ENCODE results near the gene COL5A1.

COL5A1 gene

GRCh38 chr9:134870301-134870694, 228.7 kb downstream of the COL5A1 start:
- Mint-ChIP-seq H3K36me3 (ENCODE audit: low read depth) (no peaks in the 10 kb centered on the region), H3K27me3 (ENCODE audit: low read depth) (no peaks in the 10 kb centered on the region), H3K4me3 (no peak overlapping the region), H3K27ac (no peak overlapping the region), H3K4me1 (ENCODE audit: low read depth) (no peaks in the 10 kb centered on the region), H3K9me3 (no peaks in the 10 kb centered on the region)

- H3K27me3 Mint-ChIP-seq (ENCODE audit: low read depth) = no peaks in the 10 kb centered on the region
- no peak overlapping the region for H3K4me3 Mint-ChIP-seq
- no peak overlapping the region for H3K27ac Mint-ChIP-seq
- no peaks in the 10 kb centered on the region for H3K9me3 Mint-ChIP-seq
- no peaks in the 10 kb centered on the region for H3K36me3 Mint-ChIP-seq (ENCODE audit: low read depth)
- no peaks in the 10 kb centered on the region for H3K4me1 Mint-ChIP-seq (ENCODE audit: low read depth)
Observed at GRCh38 chr9:134870746-134871662, 229.4 kb downstream of the COL5A1 start.

DNA sequence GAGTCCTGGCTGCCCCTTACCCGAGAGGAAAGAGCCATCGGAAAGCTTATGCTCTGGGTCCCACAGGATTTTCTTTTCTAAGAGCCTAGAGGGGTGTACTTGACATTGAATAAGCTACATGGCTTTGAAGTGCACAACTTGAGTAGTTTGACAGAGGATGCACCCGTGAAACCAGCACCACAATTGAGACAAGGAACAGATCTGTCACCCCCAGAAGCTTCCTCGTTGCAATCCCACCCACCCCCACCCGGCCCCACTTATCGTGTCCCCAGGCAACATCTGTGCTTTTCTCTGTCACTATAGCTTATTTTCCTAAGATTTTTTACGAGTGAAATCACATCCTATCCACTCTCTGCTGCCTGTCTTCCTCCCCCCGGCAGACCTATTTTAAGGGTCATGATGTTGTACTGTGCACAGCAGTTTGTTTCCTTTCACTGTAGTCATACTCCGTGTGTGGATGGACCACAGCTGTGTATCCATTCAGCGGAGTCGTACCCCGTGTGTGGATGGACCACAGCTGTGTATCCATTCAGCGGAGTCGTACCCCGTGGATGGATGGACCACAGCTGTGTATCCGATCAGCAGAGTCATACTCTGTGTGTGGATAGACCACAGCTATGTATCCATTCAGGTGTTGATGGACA, 230.2 kb downstream of the COL5A1 start:
- no peaks in the 10 kb centered on the region for H3K36me3 Mint-ChIP-seq (ENCODE audit: low read depth)
- H3K27ac Mint-ChIP-seq = no peak overlapping the region
- H3K9me3 Mint-ChIP-seq = no peaks in the 10 kb centered on the region
- H3K4me3 Mint-ChIP-seq = no peak overlapping the region
- H3K27me3 Mint-ChIP-seq (ENCODE audit: low read depth) = no peaks in the 10 kb centered on the region
- no peaks in the 10 kb centered on the region for H3K4me1 Mint-ChIP-seq (ENCODE audit: low read depth)

DNA sequence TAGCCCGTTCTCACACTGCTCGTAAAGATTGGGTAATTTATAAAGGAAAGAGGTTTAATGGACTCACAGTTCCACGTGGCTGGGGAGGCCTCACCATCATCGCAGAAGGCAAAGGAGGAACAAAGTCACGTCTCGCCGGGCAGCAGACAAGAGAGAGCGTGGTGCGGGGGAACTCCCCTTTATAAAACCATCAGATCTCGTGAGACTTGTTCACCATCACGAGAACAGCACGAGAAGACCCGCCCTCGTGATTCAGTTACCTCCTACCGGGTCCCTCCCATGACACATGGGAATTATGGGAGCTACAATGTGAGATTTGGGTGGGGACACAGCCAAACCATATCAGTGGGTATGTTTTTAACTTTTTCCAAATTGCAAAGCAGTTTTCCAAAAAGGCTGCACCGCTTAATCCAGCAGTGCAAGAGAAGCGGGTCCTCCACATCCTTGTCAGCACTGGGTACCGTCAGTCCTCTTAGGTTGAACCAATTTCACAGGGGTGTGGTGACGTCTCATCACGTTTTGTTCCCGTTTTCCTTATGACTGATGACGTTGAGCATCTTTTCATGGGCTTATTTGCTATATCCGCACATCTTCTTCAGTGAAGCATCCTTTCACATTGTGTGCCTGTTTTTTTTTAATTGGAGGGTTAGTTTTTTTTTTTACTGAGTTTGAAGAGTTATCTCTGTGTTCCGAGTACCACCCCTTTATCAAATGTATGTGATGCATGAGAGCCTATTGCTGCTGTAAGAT, 231.1 kb downstream of the COL5A1 start:
- Mint-ChIP-seq H3K4me3 (no peak overlapping the region), H3K27me3 (ENCODE audit: low read depth) (no peaks in the 10 kb centered on the region), H3K9me3 (no peaks in the 10 kb centered on the region), H3K4me1 (ENCODE audit: low read depth) (no peaks in the 10 kb centered on the region), H3K36me3 (ENCODE audit: low read depth) (no peaks in the 10 kb centered on the region), H3K27ac (no peak overlapping the region)

DNA sequence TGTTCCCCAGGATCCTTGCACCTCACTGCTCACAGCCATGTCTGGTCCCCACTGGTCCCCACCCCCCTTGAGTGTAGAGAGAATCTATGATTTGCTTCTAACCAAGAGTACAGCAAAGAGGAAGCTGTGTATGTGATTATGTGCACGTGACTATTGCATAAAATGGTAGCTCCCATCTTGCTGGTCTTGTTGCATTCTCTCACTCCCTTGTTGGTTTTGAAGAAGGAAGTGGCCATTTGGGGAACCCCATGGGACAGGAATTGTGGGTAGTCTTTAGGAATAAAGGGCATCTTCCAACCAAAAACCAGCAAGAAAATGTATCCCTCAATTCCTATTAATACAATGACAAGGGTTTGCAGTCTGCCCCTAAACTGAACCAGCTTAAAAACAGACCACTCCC, 233.8 kb downstream of the COL5A1 start:
- H3K27ac Mint-ChIP-seq = no peak overlapping the region
- H3K36me3 Mint-ChIP-seq (ENCODE audit: low read depth) = no peaks in the 10 kb centered on the region
- H3K27me3 Mint-ChIP-seq (ENCODE audit: low read depth) = no peaks in the 10 kb centered on the region
- H3K4me1 Mint-ChIP-seq (ENCODE audit: low read depth) = no peaks in the 10 kb centered on the region
- no peak overlapping the region for H3K4me3 Mint-ChIP-seq
- no peaks in the 10 kb centered on the region for H3K9me3 Mint-ChIP-seq

DNA sequence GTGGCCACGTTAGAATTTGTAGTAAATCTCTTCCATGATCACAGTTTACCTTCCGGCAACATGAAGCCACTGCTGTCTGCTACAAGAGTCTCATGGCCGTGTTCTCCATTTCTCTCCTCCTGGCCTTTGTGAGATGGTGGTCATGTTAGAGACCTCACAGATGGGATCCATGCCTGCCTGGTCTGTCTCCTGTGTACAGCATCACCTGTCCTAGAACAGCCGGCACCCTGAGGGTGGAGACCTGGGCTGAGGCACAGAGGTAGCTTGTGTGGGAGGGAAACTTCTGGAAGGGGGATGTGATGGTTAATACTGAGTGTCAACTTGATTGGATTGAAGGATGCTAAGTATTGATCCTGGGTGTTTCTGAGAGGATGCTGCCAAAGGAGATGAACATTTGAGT, 235.9 kb downstream of the COL5A1 start:
- no peaks in the 10 kb centered on the region for H3K27me3 Mint-ChIP-seq (ENCODE audit: low read depth)
- no peaks in the 10 kb centered on the region for H3K4me1 Mint-ChIP-seq (ENCODE audit: low read depth)
- no peaks in the 10 kb centered on the region for H3K36me3 Mint-ChIP-seq (ENCODE audit: low read depth)
- no peak overlapping the region for H3K4me3 Mint-ChIP-seq
- H3K27ac Mint-ChIP-seq = no peak overlapping the region
- no peaks in the 10 kb centered on the region for H3K9me3 Mint-ChIP-seq

- Mint-ChIP-seq H3K27me3 (ENCODE audit: low read depth) (no peaks in the 10 kb centered on the region), H3K4me3 (no peak overlapping the region), H3K36me3 (ENCODE audit: low read depth) (no peaks in the 10 kb centered on the region), H3K4me1 (ENCODE audit: low read depth) (no peaks in the 10 kb centered on the region), H3K27ac (no peak overlapping the region), H3K9me3 (no peaks in the 10 kb centered on the region)
Observed at GRCh38 chr9:134879664-134880483, 238.3 kb downstream of the COL5A1 start.

DNA sequence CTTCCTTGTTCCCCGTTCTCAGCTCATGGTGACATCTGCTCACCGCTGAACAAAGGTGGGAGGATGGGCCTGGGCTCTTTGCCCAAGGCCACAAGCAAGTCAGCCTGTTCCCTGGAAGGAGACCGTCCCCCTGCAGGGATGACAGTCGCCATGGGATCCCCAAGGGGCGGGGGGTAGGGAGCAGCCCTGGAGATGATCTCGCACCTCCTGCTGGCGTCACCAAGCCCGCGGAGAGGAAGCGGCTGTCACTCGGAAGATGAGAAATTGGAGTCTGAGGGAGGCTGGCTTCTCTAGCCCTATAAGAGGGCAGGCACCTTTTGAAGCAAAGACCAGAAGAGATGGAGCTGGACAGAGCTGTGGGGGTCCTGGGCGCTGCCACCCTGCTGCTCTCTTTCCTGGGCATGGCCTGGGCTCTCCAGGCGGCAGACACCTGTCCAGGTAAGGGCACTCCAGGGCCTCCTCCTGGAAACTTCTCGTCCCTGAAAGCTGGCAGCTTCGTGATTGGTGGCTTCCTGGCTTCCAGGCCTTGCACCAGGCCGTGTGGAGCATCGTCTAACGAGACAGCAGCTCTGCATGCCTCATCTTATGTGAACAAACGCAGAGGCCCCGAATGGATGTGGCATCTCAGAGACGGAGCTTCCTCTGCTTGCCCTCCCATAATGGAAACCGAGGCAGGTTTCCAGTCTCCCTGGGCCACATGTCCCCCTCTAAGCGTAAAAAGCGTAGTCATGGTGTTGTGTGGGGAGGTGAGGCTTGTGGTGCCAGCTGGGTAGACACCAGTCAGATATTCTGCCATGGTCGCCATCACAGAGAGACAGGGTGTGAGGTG, 239.1 kb downstream of the COL5A1 start, which contains the start of gene FCN2:
Gene FCN2 (plus strand): TSS at position 327 of the 829 bp plus-strand sequence. CDS start 12 bp downstream, at position 339.
- Mint-ChIP-seq H3K9me3 (no peaks in the 10 kb centered on the region), H3K27ac (no peak within 1 kb of the TSS), H3K4me3 (no peak within 1 kb of the TSS), H3K4me1 (ENCODE audit: low read depth) (no peaks in the 10 kb centered on the region), H3K27me3 (ENCODE audit: low read depth) (no peaks in the 10 kb centered on the region), H3K36me3 (ENCODE audit: low read depth) (no peaks in the 10 kb centered on the region)

DNA sequence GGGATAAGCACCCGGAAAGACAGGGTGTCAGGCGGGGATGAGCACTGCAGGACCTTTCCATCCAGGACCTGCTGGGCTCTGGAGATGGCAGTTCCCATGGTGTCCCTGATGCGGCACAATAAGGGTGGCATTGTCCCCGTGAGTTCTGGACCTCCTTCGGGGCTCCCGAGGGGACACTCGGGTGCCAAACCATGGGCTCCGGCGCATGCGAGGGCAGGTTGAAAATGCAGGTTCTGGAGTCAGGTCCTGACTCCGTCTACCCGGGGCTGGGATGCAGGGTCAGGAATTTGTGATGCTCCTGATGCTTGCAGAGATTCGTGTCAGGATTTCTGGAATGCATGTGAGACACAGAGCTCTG, 239.7 kb downstream of the COL5A1 start:
- no peaks in the 10 kb centered on the region for H3K4me1 Mint-ChIP-seq (ENCODE audit: low read depth)
- no peak overlapping the region for H3K4me3 Mint-ChIP-seq
- H3K36me3 Mint-ChIP-seq (ENCODE audit: low read depth) = no peaks in the 10 kb centered on the region
- H3K9me3 Mint-ChIP-seq = no peaks in the 10 kb centered on the region
- H3K27me3 Mint-ChIP-seq (ENCODE audit: low read depth) = no peaks in the 10 kb centered on the region
- no peak overlapping the region for H3K27ac Mint-ChIP-seq

DNA sequence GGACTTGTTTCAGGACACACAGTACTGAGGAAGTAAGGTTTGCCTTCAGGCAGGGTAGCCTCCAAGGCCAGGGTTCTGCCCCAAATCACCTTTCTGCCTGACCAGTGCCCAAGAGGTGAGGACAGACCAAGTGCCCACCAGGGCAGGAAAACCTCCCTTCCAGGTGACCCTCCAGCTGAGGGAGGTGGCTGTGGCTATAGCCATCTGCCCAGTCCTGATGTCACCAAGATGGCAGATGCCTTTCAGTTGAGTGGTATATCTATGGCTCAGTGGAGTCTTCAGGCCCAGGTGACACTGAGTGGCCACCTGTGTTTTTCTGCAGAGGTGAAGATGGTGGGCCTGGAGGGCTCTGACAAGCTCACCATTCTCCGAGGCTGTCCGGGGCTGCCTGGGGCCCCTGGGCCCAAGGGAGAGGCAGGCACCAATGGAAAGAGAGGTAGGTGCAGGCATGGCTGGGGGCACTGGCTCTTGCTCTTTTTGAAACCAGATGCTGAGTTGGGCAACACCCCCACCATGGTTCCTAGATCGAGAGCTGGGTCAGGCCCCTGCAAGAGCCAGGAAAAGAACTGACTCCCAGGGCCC, 240.7 kb downstream of the COL5A1 start:
- no peaks in the 10 kb centered on the region for H3K36me3 Mint-ChIP-seq (ENCODE audit: low read depth)
- no peaks in the 10 kb centered on the region for H3K9me3 Mint-ChIP-seq
- no peak overlapping the region for H3K27ac Mint-ChIP-seq
- no peaks in the 10 kb centered on the region for H3K4me1 Mint-ChIP-seq (ENCODE audit: low read depth)
- H3K27me3 Mint-ChIP-seq (ENCODE audit: low read depth) = no peaks in the 10 kb centered on the region
- H3K4me3 Mint-ChIP-seq = no peak overlapping the region

- Mint-ChIP-seq H3K9me3 (no peaks in the 10 kb centered on the region), H3K27ac (no peak overlapping the region), H3K27me3 (ENCODE audit: low read depth) (no peaks in the 10 kb centered on the region), H3K4me1 (ENCODE audit: low read depth) (no peaks in the 10 kb centered on the region), H3K4me3 (no peak overlapping the region), H3K36me3 (ENCODE audit: low read depth) (no peaks in the 10 kb centered on the region)
Observed at GRCh38 chr9:134883040-134883782, 241.6 kb downstream of the COL5A1 start.

- no peak overlapping the region for H3K4me3 Mint-ChIP-seq
- no peaks in the 10 kb centered on the region for H3K27me3 Mint-ChIP-seq (ENCODE audit: low read depth)
- no peaks in the 10 kb centered on the region for H3K36me3 Mint-ChIP-seq (ENCODE audit: low read depth)
- no peaks in the 10 kb centered on the region for H3K4me1 Mint-ChIP-seq (ENCODE audit: low read depth)
- no peak overlapping the region for H3K27ac Mint-ChIP-seq
- H3K9me3 Mint-ChIP-seq = no peaks in the 10 kb centered on the region
Observed at GRCh38 chr9:134884492-134884891, 242.9 kb downstream of the COL5A1 start.
